Measurements from ENCODE around the gene BET1L.

DNA sequence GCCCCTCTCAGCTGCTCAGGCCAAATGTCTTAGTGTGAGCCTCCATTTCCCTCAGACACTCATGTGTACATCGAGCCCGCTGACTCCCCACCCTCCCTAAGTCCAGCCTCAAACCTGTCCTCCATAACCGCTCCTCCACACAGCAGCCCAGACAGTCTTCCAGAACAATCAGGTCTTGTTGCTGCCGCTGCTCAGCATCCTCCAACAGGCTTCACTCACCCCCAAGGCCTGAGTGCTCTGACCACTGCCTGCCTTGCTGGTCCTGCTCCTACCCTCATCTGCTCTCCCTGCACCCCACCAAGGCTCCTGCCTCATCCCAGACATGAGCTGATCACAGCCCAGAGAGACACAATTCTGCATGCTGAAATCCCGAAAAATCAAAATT, 46.7 kb upstream of the BET1L start:
- TF ChIP-seq, protein P1, sequence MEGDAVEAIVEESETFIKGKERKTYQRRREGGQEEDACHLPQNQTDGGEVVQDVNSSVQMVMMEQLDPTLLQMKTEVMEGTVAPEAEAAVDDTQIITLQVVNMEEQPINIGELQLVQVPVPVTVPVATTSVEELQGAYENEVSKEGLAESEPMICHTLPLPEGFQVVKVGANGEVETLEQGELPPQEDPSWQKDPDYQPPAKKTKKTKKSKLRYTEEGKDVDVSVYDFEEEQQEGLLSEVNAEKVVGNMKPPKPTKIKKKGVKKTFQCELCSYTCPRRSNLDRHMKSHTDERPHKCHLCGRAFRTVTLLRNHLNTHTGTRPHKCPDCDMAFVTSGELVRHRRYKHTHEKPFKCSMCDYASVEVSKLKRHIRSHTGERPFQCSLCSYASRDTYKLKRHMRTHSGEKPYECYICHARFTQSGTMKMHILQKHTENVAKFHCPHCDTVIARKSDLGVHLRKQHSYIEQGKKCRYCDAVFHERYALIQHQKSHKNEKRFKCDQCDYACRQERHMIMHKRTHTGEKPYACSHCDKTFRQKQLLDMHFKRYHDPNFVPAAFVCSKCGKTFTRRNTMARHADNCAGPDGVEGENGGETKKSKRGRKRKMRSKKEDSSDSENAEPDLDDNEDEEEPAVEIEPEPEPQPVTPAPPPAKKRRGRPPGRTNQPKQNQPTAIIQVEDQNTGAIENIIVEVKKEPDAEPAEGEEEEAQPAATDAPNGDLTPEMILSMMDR (conservative IDR thresholded peaks at IDR 0.05 in 1 of 2, IDR thresholded peaks at IDR 0.05 in 1 of 2; ENCODE audit: low read depth in 1 of 2, low read length in 2 of 2): no peak
- TF ChIP-seq EZH2 (IDR thresholded peaks at IDR 0.05; ENCODE audit: low read length, missing control alignments): no peak

All from fibroblast of lung (primary cell).